Stimulated activated CD8-positive, alpha-beta memory T cell treated with anti-CD3 and anti-CD28 coated beads, Interleukin-7, amount 100 ng/mL, for 24 hours (primary cell): ENCODE data around the gene ZNF518A.

Experiments used
- DNase-seq: peaks from one replicate; pipeline ENCODE4 v3.0.0-alpha.2; 2020; ENCODE audit warnings: low read depth

ZNF518A gene

GRCh38 chr10:96129387-96130325 is at the start of gene ZNF518A:
ZNF518A (plus strand) TSS chr10:96130297; CDS start chr10:96156323, 26,026 bp downstream.
- DNase-seq, result peak; percentile 65

- DNase-seq, result no peak
Observed at GRCh38 chr10:96082153-96082552, 47.9 kb upstream of the ZNF518A start.

- no peak for DNase-seq
Observed at GRCh38 chr10:96082748-96083147, 47.3 kb upstream of the ZNF518A start.

GRCh38 chr10:96089116-96089515 is 41.0 kb upstream of the ZNF518A start:
- DNase-seq, result no peak

GRCh38 chr10:96089670-96090462 is 40.2 kb upstream of the ZNF518A start:
- peak; percentile 78 for DNase-seq

- DNase-seq, result no peak
Observed at GRCh38 chr10:96090463-96090800, 39.7 kb upstream of the ZNF518A start.

GRCh38 chr10:96092999-96093767 is 36.9 kb upstream of the ZNF518A start:
- no peak for DNase-seq

GRCh38 chr10:96093948-96094347 is 36.1 kb upstream of the ZNF518A start:
- no peak for DNase-seq

- DNase-seq, result no peak
Observed at GRCh38 chr10:96096958-96097357, 33.1 kb upstream of the ZNF518A start.

- DNase-seq, result no peak
Observed at GRCh38 chr10:96097865-96098264, 32.2 kb upstream of the ZNF518A start.

- DNase-seq, result no peak
Observed at GRCh38 chr10:96107623-96108038, 22.5 kb upstream of the ZNF518A start.

- DNase-seq, result no peak
Observed at GRCh38 chr10:96112531-96112930, 17.6 kb upstream of the ZNF518A start.

GRCh38 chr10:96118604-96119450 is 11.3 kb upstream of the ZNF518A start:
- no peak for DNase-seq

GRCh38 chr10:96122824-96123223 is 7.3 kb upstream of the ZNF518A start:
- DNase-seq, result no peak

GRCh38 chr10:96124230-96125141 is 5.6 kb upstream of the ZNF518A start:
- no peak for DNase-seq

- DNase-seq, result no peak
Observed at GRCh38 chr10:96125142-96125515, 5.0 kb upstream of the ZNF518A start.

GRCh38 chr10:96130326-96130995 is 364 bp downstream of the ZNF518A start:
- peak; percentile 42 for DNase-seq

GRCh38 chr10:96131621-96132020 is 1.5 kb downstream of the ZNF518A start:
- no peak for DNase-seq

- DNase-seq, result no peak
Observed at GRCh38 chr10:96133135-96133534, 3.0 kb downstream of the ZNF518A start.

- no peak for DNase-seq
Observed at GRCh38 chr10:96136810-96137209, 6.7 kb downstream of the ZNF518A start.
